Calu3 (cell line): ENCODE measurements around the gene GTF2H2C. TPM values are rescaled to one million over a fixed set of nuclear protein-coding genes. Genes with fewer than 3 reads are reported as not detected.
"Not testable (repeated sequence)": the region's sequence is repeated elsewhere in the genome, so short reads cannot be mapped to it uniquely, and the experiment has no call there.

Source experiments
- Bru-seq: library from RNA; stranded (reverse); fragments of 400-500 nt; gene quantifications from one replicate; lab custom pipeline; 2021; lab: Mats Ljungman, UMichigan
- BruChase-seq, 2 experiments: library from RNA; stranded (reverse); fragments of 400-500 nt; gene quantifications; one replicate each; lab custom pipeline; 2021; lab: Mats Ljungman, UMichigan
- BruUV-seq: library from RNA; stranded (reverse); fragments of 400-500 nt; replicated peaks from 2 replicates; lab custom pipeline; 2021; lab: Mats Ljungman, UMichigan
- CTCF ChIA-PET: fragments of 300-600 bp; sonication (Branson Sonifier 250); formaldehyde crosslinking; loops from one replicate; lab custom pipeline; 2022; ENCODE audit warnings: antibody characterized with exemption; lab: Charles Lee
- DNase-seq: peaks from one replicate; pipeline ENCODE4 v3.0.0; 2022
- H3K27ac Mint-ChIP-seq: one replicate; pipeline ENCODE4 v1.8.0; 2022; ENCODE audit warnings: mixed read lengths; ENCODE audit not compliant: unreplicated experiment
- H3K27me3 Mint-ChIP-seq: one replicate; pipeline ENCODE4 v1.8.0; 2022; ENCODE audit warnings: mixed read lengths; ENCODE audit not compliant: unreplicated experiment
- H3K36me3 Mint-ChIP-seq: one replicate; pipeline ENCODE4 v1.8.0; 2022; ENCODE audit warnings: mild to moderate bottlenecking, moderate library complexity, mixed read lengths; ENCODE audit not compliant: insufficient read depth, unreplicated experiment
- H3K4me1 Mint-ChIP-seq: one replicate; pipeline ENCODE4 v1.8.0; 2022; ENCODE audit warnings: mild to moderate bottlenecking, low read depth, mixed read lengths; ENCODE audit not compliant: unreplicated experiment
- H3K4me3 Mint-ChIP-seq: one replicate; pipeline ENCODE4 v1.8.0; 2022; ENCODE audit warnings: mild to moderate bottlenecking, low read depth, moderate library complexity, mixed read lengths; ENCODE audit not compliant: unreplicated experiment
- H3K9me3 Mint-ChIP-seq: one replicate; pipeline ENCODE4 v1.8.0; 2022; ENCODE audit warnings: low read depth, mixed read lengths; ENCODE audit not compliant: unreplicated experiment
- intact Hi-C: fragments of 100-400 bp; cut with micrococcal nuclease; formaldehyde crosslinking; loops from one replicate; pipeline ENCODE4 v1.10.0; 2022; ENCODE audit not compliant: unreplicated experiment
- long read RNA-seq: library from polyadenylated mRNA; stranded (forward); transcript quantifications from one replicate; pipeline ENCODE4 v2.0.0, GENCODE V29; 2022
- total RNA-seq: library from RNA; stranded (reverse); gene quantifications from 2 replicates; pipeline ENCODE4 v1.2.3, GENCODE V29; 2022
- TF ChIP-seq, protein P1 (sequence below): fragments of 200-600 bp; IDR thresholded peaks from one replicate; pipeline ENCODE4 v1.8.0; 2022; ENCODE audit warnings: antibody characterized with exemption; ENCODE audit not compliant: unreplicated experiment

Gene GTF2H2C
- total RNA-seq (28.5 and 28.8 TPM in 2 replicates), Bru-seq, nascent RNA (percentile 54 among the genes with signal in this experiment), BruChase-seq, experiment 1, labeled RNA remaining after a 6-hour chase (percentile 58 among the genes with signal in this experiment), BruChase-seq, experiment 2, labeled RNA remaining after a 2-hour chase (percentile 65 among the genes with signal in this experiment)
- long read RNA-seq, partial matches to known transcripts = 4 of 29 reads
- long read RNA-seq, other reads (novel, unspliced or antisense) = 20 of 29 reads

DNA sequence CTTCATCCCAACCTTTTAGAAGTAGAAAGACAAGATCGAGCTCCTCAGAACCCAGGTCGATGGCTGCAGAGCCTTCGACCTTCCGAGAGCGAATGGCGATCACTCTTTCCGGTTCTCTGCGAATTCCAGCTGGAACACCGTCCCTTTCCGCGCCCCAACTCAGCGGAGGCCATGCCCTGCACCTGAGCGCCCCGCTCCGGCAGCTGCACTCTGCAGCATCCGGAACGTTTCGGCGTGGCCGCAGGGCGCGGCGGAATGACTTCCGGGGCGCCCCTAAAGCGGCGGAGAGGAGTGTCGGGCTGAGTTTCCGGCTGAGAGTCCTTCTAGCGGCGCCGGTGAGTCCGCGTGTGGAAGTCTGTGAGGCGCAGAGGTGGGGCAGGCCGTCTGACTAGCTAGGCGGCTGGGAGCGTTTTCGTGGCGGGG is at the start of gene GTF2H2C:
TSS of gene GTF2H2C (plus strand) at position 284 of the 423 bp plus-strand sequence. CDS start 4,942 bp downstream, outside the sequence.
- H3K27me3 Mint-ChIP-seq, BruUV-seq, CTCF ChIA-PET, intact Hi-C loops, H3K9me3 Mint-ChIP-seq, H3K4me1 Mint-ChIP-seq: not testable (repeated sequence)
- Mint-ChIP-seq H3K36me3 (peaks cover 16% of the 10 kb centered on the region), H3K27ac (peak within 1 kb of the TSS; percentile 69), H3K4me3 (peak within 1 kb of the TSS; percentile 74)
- TF ChIP-seq, protein P1, sequence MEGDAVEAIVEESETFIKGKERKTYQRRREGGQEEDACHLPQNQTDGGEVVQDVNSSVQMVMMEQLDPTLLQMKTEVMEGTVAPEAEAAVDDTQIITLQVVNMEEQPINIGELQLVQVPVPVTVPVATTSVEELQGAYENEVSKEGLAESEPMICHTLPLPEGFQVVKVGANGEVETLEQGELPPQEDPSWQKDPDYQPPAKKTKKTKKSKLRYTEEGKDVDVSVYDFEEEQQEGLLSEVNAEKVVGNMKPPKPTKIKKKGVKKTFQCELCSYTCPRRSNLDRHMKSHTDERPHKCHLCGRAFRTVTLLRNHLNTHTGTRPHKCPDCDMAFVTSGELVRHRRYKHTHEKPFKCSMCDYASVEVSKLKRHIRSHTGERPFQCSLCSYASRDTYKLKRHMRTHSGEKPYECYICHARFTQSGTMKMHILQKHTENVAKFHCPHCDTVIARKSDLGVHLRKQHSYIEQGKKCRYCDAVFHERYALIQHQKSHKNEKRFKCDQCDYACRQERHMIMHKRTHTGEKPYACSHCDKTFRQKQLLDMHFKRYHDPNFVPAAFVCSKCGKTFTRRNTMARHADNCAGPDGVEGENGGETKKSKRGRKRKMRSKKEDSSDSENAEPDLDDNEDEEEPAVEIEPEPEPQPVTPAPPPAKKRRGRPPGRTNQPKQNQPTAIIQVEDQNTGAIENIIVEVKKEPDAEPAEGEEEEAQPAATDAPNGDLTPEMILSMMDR = peak; percentile 50
- DNase-seq = peak; percentile 76

- no TSS peak for BruUV-seq
Measured at GRCh38 chr5:69510694-69511093, 49.3 kb upstream of the GTF2H2C start.

GRCh38 chr5:69512740-69513260 is 47.2 kb upstream of the GTF2H2C start:
- Mint-ChIP-seq H3K9me3 (no peaks in the 10 kb centered on the region), H3K27me3 (no peaks in the 10 kb centered on the region), H3K4me1 (peaks cover 35% of the 10 kb centered on the region), H3K36me3 (peaks cover 29% of the 10 kb centered on the region), H3K4me3 (peak overlapping the region; percentile 43), H3K27ac (peak overlapping the region; percentile 83)
- no peak for DNase-seq
- TF ChIP-seq, protein P1 = no peak
- BruUV-seq = no TSS peak
- intact Hi-C loops = loop anchor here (1.0 kb wide), 1 partner anchor 9 kb away; no protein-coding TSS in a partner anchor
- CTCF ChIA-PET = interaction anchor here (1.2 kb wide), 1 partner anchor 14 kb away, joined by 3 read pairs; no protein-coding TSS in a partner anchor

More at GRCh38 chr5:69510694-69511093, 49.3 kb upstream of the GTF2H2C start:
- CTCF ChIA-PET = no interaction called here
- H3K27me3 Mint-ChIP-seq = no peaks in the 10 kb centered on the region
- peaks cover 22% of the 10 kb centered on the region for H3K4me1 Mint-ChIP-seq
- no peaks in the 10 kb centered on the region for H3K9me3 Mint-ChIP-seq
- TF ChIP-seq, protein P1 = no peak
- H3K27ac Mint-ChIP-seq = no peak overlapping the region
- DNase-seq = no peak
- H3K4me3 Mint-ChIP-seq = no peak overlapping the region
- intact Hi-C loops = no loop called here
- H3K36me3 Mint-ChIP-seq = peaks cover 24% of the 10 kb centered on the region

GRCh38 chr5:69515570-69515969 is 44.4 kb upstream of the GTF2H2C start:
- H3K9me3 Mint-ChIP-seq, BruUV-seq, intact Hi-C loops, H3K27me3 Mint-ChIP-seq, DNase-seq, H3K27ac Mint-ChIP-seq, CTCF ChIA-PET, H3K4me3 Mint-ChIP-seq: not testable (repeated sequence)
- peaks cover 54% of the 10 kb centered on the region for H3K4me1 Mint-ChIP-seq
- peaks cover 23% of the 10 kb centered on the region for H3K36me3 Mint-ChIP-seq
